Panc1 (cell line): ENCODE results near the gene CACNA1C. TPM values are rescaled to one million over a fixed set of nuclear protein-coding genes. Genes with fewer than 3 reads are reported as not detected.

Source experiments
- ATAC-seq: fragments of 200-7000 bp; cut with Tn5 transposase; 2 replicates; pipeline ENCODE4 v1.9.1; 2020; ENCODE audit warnings: mild to moderate bottlenecking, moderate library complexity
- BruUV-seq: library from RNA; stranded (reverse); fragments of 400-500 nt; replicated peaks from 2 replicates; lab custom pipeline; 2021; lab: Mats Ljungman, UMichigan
- CTCF ChIA-PET: fragments of 300-600 bp; sonication (Branson Sonifier 250); formaldehyde crosslinking; loops from one replicate; lab custom pipeline; 2022; ENCODE audit warnings: antibody characterized with exemption; lab: Charles Lee
- POLR2A ChIA-PET: fragments of 300-600 bp; sonication (Branson Sonifier 250); formaldehyde crosslinking; loops from one replicate; lab custom pipeline; 2022; ENCODE audit warnings: antibody characterized with exemption; lab: Charles Lee
- DNase-seq: peaks from one replicate; pipeline ENCODE4 v3.0.0-alpha.2; 2010; ENCODE audit warnings: low read depth, low spot score
- H3K27ac ChIP-seq: 2 replicates; pipeline ENCODE4 v1.5.1; 2011; ENCODE audit warnings: mild to moderate bottlenecking, low read length, inconsistent platforms
- H3K27me3 ChIP-seq: fragments of 200-500 bp; sonication (Bioruptor generic); 2 replicates; pipeline ENCODE4 v1.6.0; 2014; ENCODE audit warnings: low read length, inconsistent platforms; ENCODE audit not compliant: control insufficient read depth, insufficient read depth
- H3K36me3 ChIP-seq: fragments of 200-500 bp; sonication (Bioruptor generic); 2 replicates; pipeline ENCODE4 v1.5.1; 2014; ENCODE audit warnings: inconsistent platforms, mild to moderate bottlenecking, low read length, moderate library complexity; ENCODE audit not compliant: control insufficient read depth, insufficient read depth
- H3K4me1 ChIP-seq: 2 replicates; pipeline ENCODE4 v1.5.1; 2011; ENCODE audit warnings: inconsistent platforms, mild to moderate bottlenecking, low read length, moderate library complexity; ENCODE audit not compliant: control insufficient read depth, insufficient read depth
- H3K4me3 ChIP-seq, 2 experiments: 2 replicates each; pipeline ENCODE4 v1.5.1; 2011 to 2012; ENCODE audit warnings: low read depth in 2 of 2, low read length in 2 of 2, mild to moderate bottlenecking in 2 of 2, inconsistent platforms in 1 of 2, moderate library complexity in 1 of 2
- H3K9me3 ChIP-seq: fragments of 200-500 bp; sonication (Bioruptor generic); 2 replicates; pipeline ENCODE4 v1.5.1; 2014; ENCODE audit warnings: low read depth, mild to moderate bottlenecking, inconsistent platforms, low read length, moderate library complexity; ENCODE audit not compliant: control insufficient read depth, insufficient read depth
- POLR2AphosphoS5 ChIP-seq: IDR thresholded peaks from 2 replicates; pipeline ENCODE4 v1.6.1; 2012; ENCODE audit warnings: mild to moderate bottlenecking, low read depth, low read length, moderate library complexity
- SIN3A ChIP-seq: IDR thresholded peaks from 2 replicates; pipeline ENCODE4 v1.6.1; 2012; ENCODE audit warnings: low read depth, mild to moderate bottlenecking, low read length, moderate library complexity, borderline replicate concordance; ENCODE audit not compliant: insufficient read depth
- TCF7L2 ChIP-seq: IDR thresholded peaks from 2 replicates; pipeline ENCODE4 v1.6.1; 2011; ENCODE audit warnings: mild to moderate bottlenecking, low read depth, low read length, inconsistent platforms
- in situ Hi-C: cut with HindIII; loops from 2 replicates; pipeline ENCODE4 v1.10.0; 2016; ENCODE audit warnings: low sequenced_read_pairs, low pct_unique_long_range_greater_than_20kb
- intact Hi-C: fragments of 100-400 bp; cut with micrococcal nuclease; formaldehyde crosslinking; loops from one replicate; pipeline ENCODE4 v1.10.0; 2022; ENCODE audit not compliant: unreplicated experiment
- total RNA-seq: library from RNA; stranded (reverse); gene quantifications from one replicate; pipeline ENCODE4 v1.2.1, GENCODE V29; 2021; ENCODE audit not compliant: unreplicated experiment
- TF ChIP-seq, protein P1 (sequence below): fragments of 450-650 bp; IDR thresholded peaks from 2 replicates; pipeline ENCODE4 v1.5.1; 2017; ENCODE audit warnings: mild to moderate bottlenecking
- TF ChIP-seq, protein P2 (sequence below), 2 experiments: IDR thresholded peaks; 2 replicates each; pipeline ENCODE4 v1.6.1; 2011 to 2012; ENCODE audit warnings: low read depth in 2 of 2, control low read depth in 1 of 2, low read length in 1 of 2, mild to moderate bottlenecking in 1 of 2, moderate library complexity in 1 of 2; ENCODE audit not compliant: insufficient read depth in 1 of 2

The CACNA1C gene
- total RNA-seq, 1 experiment from 2014 or later, result 0.03 TPM

GRCh38 chr12:2460051-2460670 lies 407.4 kb downstream of the CACNA1C start:
- no peaks in the 10 kb centered on the region for H3K36me3 ChIP-seq
- H3K4me3 ChIP-seq, result no peak overlapping the region
- TF ChIP-seq, protein P1, sequence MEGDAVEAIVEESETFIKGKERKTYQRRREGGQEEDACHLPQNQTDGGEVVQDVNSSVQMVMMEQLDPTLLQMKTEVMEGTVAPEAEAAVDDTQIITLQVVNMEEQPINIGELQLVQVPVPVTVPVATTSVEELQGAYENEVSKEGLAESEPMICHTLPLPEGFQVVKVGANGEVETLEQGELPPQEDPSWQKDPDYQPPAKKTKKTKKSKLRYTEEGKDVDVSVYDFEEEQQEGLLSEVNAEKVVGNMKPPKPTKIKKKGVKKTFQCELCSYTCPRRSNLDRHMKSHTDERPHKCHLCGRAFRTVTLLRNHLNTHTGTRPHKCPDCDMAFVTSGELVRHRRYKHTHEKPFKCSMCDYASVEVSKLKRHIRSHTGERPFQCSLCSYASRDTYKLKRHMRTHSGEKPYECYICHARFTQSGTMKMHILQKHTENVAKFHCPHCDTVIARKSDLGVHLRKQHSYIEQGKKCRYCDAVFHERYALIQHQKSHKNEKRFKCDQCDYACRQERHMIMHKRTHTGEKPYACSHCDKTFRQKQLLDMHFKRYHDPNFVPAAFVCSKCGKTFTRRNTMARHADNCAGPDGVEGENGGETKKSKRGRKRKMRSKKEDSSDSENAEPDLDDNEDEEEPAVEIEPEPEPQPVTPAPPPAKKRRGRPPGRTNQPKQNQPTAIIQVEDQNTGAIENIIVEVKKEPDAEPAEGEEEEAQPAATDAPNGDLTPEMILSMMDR, result no peak
- TF ChIP-seq SIN3A (no peak), POLR2AphosphoS5 (no peak), TCF7L2 (no peak)
- TF ChIP-seq, protein P2, sequence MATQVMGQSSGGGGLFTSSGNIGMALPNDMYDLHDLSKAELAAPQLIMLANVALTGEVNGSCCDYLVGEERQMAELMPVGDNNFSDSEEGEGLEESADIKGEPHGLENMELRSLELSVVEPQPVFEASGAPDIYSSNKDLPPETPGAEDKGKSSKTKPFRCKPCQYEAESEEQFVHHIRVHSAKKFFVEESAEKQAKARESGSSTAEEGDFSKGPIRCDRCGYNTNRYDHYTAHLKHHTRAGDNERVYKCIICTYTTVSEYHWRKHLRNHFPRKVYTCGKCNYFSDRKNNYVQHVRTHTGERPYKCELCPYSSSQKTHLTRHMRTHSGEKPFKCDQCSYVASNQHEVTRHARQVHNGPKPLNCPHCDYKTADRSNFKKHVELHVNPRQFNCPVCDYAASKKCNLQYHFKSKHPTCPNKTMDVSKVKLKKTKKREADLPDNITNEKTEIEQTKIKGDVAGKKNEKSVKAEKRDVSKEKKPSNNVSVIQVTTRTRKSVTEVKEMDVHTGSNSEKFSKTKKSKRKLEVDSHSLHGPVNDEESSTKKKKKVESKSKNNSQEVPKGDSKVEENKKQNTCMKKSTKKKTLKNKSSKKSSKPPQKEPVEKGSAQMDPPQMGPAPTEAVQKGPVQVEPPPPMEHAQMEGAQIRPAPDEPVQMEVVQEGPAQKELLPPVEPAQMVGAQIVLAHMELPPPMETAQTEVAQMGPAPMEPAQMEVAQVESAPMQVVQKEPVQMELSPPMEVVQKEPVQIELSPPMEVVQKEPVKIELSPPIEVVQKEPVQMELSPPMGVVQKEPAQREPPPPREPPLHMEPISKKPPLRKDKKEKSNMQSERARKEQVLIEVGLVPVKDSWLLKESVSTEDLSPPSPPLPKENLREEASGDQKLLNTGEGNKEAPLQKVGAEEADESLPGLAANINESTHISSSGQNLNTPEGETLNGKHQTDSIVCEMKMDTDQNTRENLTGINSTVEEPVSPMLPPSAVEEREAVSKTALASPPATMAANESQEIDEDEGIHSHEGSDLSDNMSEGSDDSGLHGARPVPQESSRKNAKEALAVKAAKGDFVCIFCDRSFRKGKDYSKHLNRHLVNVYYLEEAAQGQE (IDR thresholded peaks at IDR 0.05; ENCODE audit: insufficient read depth in 1 of 2, low read depth in 2 of 2, low read length in 1 of 2), result no peak
- intact Hi-C loops, result no loop called here
- H3K9me3 ChIP-seq, result no peaks in the 10 kb centered on the region
- DNase-seq (no peak), ATAC-seq (no peak)
- ChIA-PET POLR2A (no interaction called here), CTCF (no interaction called here)
- no TSS peak for BruUV-seq
- no peak overlapping the region for H3K27ac ChIP-seq
- in situ Hi-C loops, result no loop called here
- H3K27me3 ChIP-seq, result no peaks in the 10 kb centered on the region; the same call in 1 of the 2 replicates
- no peaks in the 10 kb centered on the region for H3K4me1 ChIP-seq

DNA sequence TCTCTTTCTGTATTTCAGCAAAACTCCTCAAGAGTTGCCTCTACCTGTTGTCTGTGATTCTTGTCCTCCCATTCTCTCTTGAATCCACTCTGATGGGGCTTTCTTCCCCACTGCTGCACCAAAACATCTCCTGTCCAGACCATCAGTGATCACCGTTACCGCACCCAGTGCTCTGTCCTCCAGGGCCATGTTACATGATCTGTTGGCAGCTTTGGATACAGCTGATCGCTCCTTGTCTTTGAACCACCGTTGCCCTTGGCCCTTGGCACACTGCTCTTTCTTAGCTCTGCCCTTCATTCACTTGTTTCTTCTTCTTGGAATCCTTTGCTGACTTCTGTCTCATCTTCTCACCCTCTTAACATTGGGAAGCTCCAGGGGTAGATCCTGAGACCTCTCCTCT lies 408.3 kb downstream of the CACNA1C start:
- TF ChIP-seq, protein P1, result no peak
- TF ChIP-seq SIN3A, result no peak
- TF ChIP-seq, protein P2 (IDR thresholded peaks at IDR 0.05; ENCODE audit: insufficient read depth in 1 of 2, low read depth in 2 of 2, low read length in 1 of 2), result no peak
- TF ChIP-seq POLR2AphosphoS5, result no peak
- TF ChIP-seq TCF7L2, result no peak
- no peak overlapping the region for H3K27ac ChIP-seq
- in situ Hi-C loops, result no loop called here
- no peaks in the 10 kb centered on the region for H3K9me3 ChIP-seq
- ChIA-PET POLR2A (no interaction called here), CTCF (no interaction called here)
- no peaks in the 10 kb centered on the region; the same call in 1 of the 2 replicates for H3K27me3 ChIP-seq
- no TSS peak for BruUV-seq
- H3K4me1 ChIP-seq, result no peaks in the 10 kb centered on the region
- no peak for ATAC-seq
- intact Hi-C loops, result no loop called here
- no peak overlapping the region for H3K4me3 ChIP-seq
- H3K36me3 ChIP-seq, result no peaks in the 10 kb centered on the region
- no peak for DNase-seq
